Fibroblast of lung (primary cell): Measurements from ENCODE around the gene FAM20B.

Experiments
- CTCF ChIP-seq, 2 donors: IDR thresholded peaks in 1 of 2; conservative IDR thresholded peaks in 1 of 2; 1 replicate in 1 of 2; 2 replicates in 1 of 2; pipeline ENCODE4 v1.5.1; 2011 to 2012; ENCODE audit warnings: low read length in 2 of 2, control low read depth in 1 of 2, inconsistent platforms in 1 of 2, low read depth in 1 of 2, mild to moderate bottlenecking in 1 of 2
- EZH2 ChIP-seq: IDR thresholded peaks from 2 replicates; pipeline ENCODE4 v1.5.1; 2012; ENCODE audit warnings: low read length, control low read depth, mild to moderate bottlenecking; ENCODE audit errors: missing control alignments

- TF ChIP-seq CTCF (conservative IDR thresholded peaks at IDR 0.05 in 1 of 2, IDR thresholded peaks at IDR 0.05 in 1 of 2; ENCODE audit: low read depth in 1 of 2, low read length in 2 of 2): no peak
- no peak for TF ChIP-seq EZH2
Observed at GRCh38 chr1:179010671-179011070, 15.0 kb upstream of the FAM20B start.
